Upper lobe of left lung (tissue), 4 donors: ENCODE measurements around the gene LIG1.

Experiments used
- POLR2AphosphoS5 ChIP-seq, 2 donors: sonication (generic); formaldehyde crosslinking; IDR thresholded peaks; one replicate each; pipeline ENCODE4 v1.5.1; 2017; ENCODE audit warnings: antibody characterized with exemption in 2 of 2
- TF ChIP-seq, protein P1 (sequence below), 6 experiments: fragments of 450-650 bp in 4 of 6; fragments of 200-600 bp in 2 of 6; sonication (generic) in 2 of 6; IDR thresholded peaks; one replicate each; pipeline ENCODE4 v1.5.1; 2016 to 2019; ENCODE audit warnings: antibody characterized with exemption in 6 of 6

DNA sequence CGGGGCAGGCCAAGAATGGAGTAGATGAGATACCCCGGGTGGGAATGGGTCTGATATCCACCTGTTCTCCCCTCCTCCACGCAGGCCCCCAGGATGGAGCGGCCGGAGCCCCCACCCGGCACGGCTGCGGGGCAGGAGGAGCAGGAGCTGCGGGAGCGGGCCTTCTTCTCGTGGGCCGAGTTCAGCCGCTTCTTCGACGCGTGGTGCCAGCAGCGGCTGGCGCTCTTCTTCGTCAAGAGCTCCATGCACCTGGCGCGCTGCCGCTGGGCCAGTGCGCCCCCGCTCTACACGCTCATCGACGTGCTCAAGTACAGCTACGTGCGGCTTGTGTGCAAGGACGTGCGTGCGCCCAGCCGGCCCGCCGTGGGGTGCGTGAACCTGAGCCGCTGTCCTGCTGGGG is 1.6 kb upstream of the LIG1 start:
- TF ChIP-seq, protein P1, sequence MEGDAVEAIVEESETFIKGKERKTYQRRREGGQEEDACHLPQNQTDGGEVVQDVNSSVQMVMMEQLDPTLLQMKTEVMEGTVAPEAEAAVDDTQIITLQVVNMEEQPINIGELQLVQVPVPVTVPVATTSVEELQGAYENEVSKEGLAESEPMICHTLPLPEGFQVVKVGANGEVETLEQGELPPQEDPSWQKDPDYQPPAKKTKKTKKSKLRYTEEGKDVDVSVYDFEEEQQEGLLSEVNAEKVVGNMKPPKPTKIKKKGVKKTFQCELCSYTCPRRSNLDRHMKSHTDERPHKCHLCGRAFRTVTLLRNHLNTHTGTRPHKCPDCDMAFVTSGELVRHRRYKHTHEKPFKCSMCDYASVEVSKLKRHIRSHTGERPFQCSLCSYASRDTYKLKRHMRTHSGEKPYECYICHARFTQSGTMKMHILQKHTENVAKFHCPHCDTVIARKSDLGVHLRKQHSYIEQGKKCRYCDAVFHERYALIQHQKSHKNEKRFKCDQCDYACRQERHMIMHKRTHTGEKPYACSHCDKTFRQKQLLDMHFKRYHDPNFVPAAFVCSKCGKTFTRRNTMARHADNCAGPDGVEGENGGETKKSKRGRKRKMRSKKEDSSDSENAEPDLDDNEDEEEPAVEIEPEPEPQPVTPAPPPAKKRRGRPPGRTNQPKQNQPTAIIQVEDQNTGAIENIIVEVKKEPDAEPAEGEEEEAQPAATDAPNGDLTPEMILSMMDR (IDR thresholded peaks at IDR 0.05) = no peak
- TF ChIP-seq POLR2AphosphoS5 (IDR thresholded peaks at IDR 0.05) = no peak
